Endodermal cell (in vitro differentiated cells): ENCODE measurements around the gene PPP1R1B. TPM values are rescaled to one million over a fixed set of nuclear protein-coding genes. Genes with fewer than 3 reads are reported as not detected.
A peak's percentile ranks its signal among the peaks of the same experiment; 100 is the strongest.

ENCODE experiments used
- DNase-seq: peaks from one replicate; pipeline ENCODE4 v3.0.0-alpha.2; 2017
- H3K27ac ChIP-seq: 2 replicates; pipeline ENCODE4 v1.5.1; 2013; ENCODE audit warnings: mild to moderate bottlenecking, low read depth, low read length, moderate library complexity
- H3K27me3 ChIP-seq: 2 replicates; pipeline ENCODE4 v1.6.1; 2013; ENCODE audit warnings: mild to moderate bottlenecking, low read length, moderate library complexity; ENCODE audit not compliant: insufficient read depth, control insufficient read depth, poor library complexity, severe bottlenecking
- H3K36me3 ChIP-seq: 2 replicates; pipeline ENCODE4 v1.7.0; 2013; ENCODE audit warnings: mild to moderate bottlenecking, low read length, moderate library complexity; ENCODE audit not compliant: control insufficient read depth, insufficient read depth
- H3K4me1 ChIP-seq: one replicate; pipeline ENCODE4 v1.7.0; 2013; ENCODE audit warnings: low read length; ENCODE audit not compliant: control insufficient read depth, insufficient read depth
- H3K4me3 ChIP-seq: 2 replicates; pipeline ENCODE4 v1.5.1; 2013; ENCODE audit warnings: mild to moderate bottlenecking, low read length, moderate library complexity
- H3K9ac ChIP-seq: 2 replicates; pipeline ENCODE4 v1.6.1; 2013; ENCODE audit warnings: mild to moderate bottlenecking, low read length, moderate library complexity; ENCODE audit not compliant: poor library complexity, severe bottlenecking; ENCODE audit errors: extremely low read depth
- H3K9me3 ChIP-seq: 2 replicates; pipeline ENCODE4 v1.6.1; 2013; ENCODE audit warnings: mild to moderate bottlenecking, low read length, moderate library complexity; ENCODE audit not compliant: control insufficient read depth
- H3K27ac Mint-ChIP-seq: 2 replicates; pipeline ENCODE4 v1.8.0; 2020; ENCODE audit warnings: mixed read lengths
- H3K27me3 Mint-ChIP-seq: 2 replicates; pipeline ENCODE4 v1.8.0; 2021; ENCODE audit warnings: mild to moderate bottlenecking, mixed read lengths; ENCODE audit not compliant: insufficient read depth
- H3K36me3 Mint-ChIP-seq: 2 replicates; pipeline ENCODE4 v1.8.0; 2020; ENCODE audit warnings: low read depth, mixed read lengths
- H3K4me1 Mint-ChIP-seq: 2 replicates; pipeline ENCODE4 v1.8.0; 2020; ENCODE audit warnings: mixed read lengths
- H3K4me3 Mint-ChIP-seq: 2 replicates; pipeline ENCODE4 v1.8.0; 2020; ENCODE audit warnings: mild to moderate bottlenecking, moderate library complexity, mixed read lengths
- H3K9me3 Mint-ChIP-seq: 2 replicates; pipeline ENCODE4 v1.8.0; 2020; ENCODE audit warnings: mild to moderate bottlenecking, mixed read lengths
- WGBS, 2 experiments: methylation state at CpG; one replicate each; pipeline versions ENCODE4 v1.1.5 to v1.1.7; 2013; ENCODE audit warnings: missing lambda C conversion rate in 2 of 2, mixed read lengths in 1 of 2; ENCODE audit not compliant: insufficient coverage in 1 of 2, insufficient read length in 1 of 2; 5-methylcytosine and 5-hydroxymethylcytosine counted together
- total RNA-seq, 2 donors: library from RNA; stranded (reverse); fragmentation: NEBNext Ultra II Directional in 1 of 2; extraction: Animal tissue kit (Norgen Biotek cat#: 25700) in 1 of 2; gene quantifications; 2 replicates in 1 of 2; 3 replicates in 1 of 2; pipeline ENCODE4 v1.2.1, GENCODE V29; 2021
- TF ChIP-seq, protein P1 (sequence below): fragments of 200-600 bp; sonication (generic); conservative IDR thresholded peaks from 2 replicates; pipeline ENCODE4 v1.5.0; 2021; ENCODE audit warnings: antibody characterized with exemption, mild to moderate bottlenecking

PPP1R1B gene
- total RNA-seq, 2 donors from 2014 or later = 1.0 to 2.1 TPM

DNA sequence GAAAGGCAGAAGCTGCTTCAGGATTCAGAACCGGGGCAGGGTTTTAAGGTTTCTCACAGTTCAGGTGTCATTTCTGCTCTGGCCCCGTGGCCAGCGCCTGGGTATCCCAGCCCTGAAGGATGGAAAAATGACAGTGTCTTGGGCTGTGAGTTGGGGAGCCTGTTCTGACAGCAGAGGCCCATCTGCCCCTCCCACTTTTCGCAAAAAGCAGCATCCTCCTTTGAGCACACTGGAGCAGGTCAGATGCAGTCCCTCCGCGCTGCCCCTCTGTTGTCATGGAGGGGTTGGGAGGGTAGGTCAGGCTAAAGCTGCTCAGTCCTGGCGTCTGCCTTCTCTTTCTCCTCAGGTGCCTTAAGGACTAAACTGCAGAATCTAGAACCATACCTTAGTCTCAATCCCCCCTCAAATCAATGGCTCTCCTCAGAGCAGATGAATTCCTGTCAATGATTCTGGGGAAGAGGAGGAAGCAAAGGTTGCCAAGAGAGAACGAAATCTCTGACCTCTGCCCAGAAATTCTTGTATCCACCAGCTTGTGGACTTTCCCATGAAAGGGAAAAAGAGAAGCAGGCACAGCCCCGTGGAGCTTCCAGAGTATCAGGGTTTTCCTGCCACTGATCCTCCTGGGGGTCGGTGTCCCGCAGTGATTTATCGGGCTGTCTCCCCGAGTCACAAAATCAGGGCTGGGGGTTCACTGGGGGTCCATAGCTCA, 26.3 kb upstream of the PPP1R1B start:
- Histone ChIP-seq H3K27me3 (peaks cover 100% of the 10 kb centered on the region), H3K4me1 (no peaks in the 10 kb centered on the region), H3K9ac (no peak overlapping the region), H3K4me3 (no peak overlapping the region), H3K36me3 (no peaks in the 10 kb centered on the region), H3K9me3 (no peaks in the 10 kb centered on the region), H3K27ac (no peak overlapping the region)
- peaks cover 7% of the 10 kb centered on the region for H3K4me1 Mint-ChIP-seq
- no peak overlapping the region for H3K27ac Mint-ChIP-seq
- no peaks in the 10 kb centered on the region for H3K36me3 Mint-ChIP-seq
- no peaks in the 10 kb centered on the region for H3K9me3 Mint-ChIP-seq
- TF ChIP-seq, protein P1, sequence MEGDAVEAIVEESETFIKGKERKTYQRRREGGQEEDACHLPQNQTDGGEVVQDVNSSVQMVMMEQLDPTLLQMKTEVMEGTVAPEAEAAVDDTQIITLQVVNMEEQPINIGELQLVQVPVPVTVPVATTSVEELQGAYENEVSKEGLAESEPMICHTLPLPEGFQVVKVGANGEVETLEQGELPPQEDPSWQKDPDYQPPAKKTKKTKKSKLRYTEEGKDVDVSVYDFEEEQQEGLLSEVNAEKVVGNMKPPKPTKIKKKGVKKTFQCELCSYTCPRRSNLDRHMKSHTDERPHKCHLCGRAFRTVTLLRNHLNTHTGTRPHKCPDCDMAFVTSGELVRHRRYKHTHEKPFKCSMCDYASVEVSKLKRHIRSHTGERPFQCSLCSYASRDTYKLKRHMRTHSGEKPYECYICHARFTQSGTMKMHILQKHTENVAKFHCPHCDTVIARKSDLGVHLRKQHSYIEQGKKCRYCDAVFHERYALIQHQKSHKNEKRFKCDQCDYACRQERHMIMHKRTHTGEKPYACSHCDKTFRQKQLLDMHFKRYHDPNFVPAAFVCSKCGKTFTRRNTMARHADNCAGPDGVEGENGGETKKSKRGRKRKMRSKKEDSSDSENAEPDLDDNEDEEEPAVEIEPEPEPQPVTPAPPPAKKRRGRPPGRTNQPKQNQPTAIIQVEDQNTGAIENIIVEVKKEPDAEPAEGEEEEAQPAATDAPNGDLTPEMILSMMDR = no peak
- H3K4me3 Mint-ChIP-seq = no peak overlapping the region
- H3K27me3 Mint-ChIP-seq = peaks cover 99% of the 10 kb centered on the region
- peak; percentile 59 for DNase-seq
- WGBS, 2 experiments = 3 to 5% methylated on average over 6 to 13 of the region's 13 CpGs

DNA sequence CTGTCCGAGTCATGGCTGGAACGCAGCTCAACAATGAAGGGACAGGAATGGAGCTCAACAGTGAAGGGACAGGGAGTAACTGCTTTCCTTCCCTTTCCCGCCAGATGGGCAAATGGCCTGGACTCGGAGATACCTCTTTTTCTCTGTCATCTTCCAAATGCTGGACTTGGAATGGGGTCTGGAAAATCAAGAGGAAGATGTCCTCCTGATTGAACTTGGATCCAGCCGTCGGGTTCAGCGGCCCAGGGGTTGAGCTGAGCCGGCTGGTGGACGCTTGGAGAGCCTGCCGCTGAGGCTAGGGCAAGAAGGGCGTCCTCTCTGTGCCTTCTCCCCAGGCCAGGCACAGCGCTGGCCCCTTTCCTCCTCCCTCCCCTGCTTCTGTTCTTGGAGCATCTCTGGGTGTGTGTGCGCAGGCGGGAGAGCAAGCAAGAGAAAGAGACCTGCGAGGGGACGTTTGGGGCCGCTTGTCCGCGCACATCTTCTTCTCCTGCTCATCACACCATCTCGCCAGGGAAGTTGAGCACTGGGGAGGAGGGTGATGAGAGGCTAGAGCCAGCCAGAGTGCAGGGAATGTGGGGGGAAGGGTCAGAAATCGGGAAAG, 25.7 kb upstream of the PPP1R1B start:
- DNase-seq = peak; percentile 84
- no peak overlapping the region for H3K4me3 ChIP-seq

DNA sequence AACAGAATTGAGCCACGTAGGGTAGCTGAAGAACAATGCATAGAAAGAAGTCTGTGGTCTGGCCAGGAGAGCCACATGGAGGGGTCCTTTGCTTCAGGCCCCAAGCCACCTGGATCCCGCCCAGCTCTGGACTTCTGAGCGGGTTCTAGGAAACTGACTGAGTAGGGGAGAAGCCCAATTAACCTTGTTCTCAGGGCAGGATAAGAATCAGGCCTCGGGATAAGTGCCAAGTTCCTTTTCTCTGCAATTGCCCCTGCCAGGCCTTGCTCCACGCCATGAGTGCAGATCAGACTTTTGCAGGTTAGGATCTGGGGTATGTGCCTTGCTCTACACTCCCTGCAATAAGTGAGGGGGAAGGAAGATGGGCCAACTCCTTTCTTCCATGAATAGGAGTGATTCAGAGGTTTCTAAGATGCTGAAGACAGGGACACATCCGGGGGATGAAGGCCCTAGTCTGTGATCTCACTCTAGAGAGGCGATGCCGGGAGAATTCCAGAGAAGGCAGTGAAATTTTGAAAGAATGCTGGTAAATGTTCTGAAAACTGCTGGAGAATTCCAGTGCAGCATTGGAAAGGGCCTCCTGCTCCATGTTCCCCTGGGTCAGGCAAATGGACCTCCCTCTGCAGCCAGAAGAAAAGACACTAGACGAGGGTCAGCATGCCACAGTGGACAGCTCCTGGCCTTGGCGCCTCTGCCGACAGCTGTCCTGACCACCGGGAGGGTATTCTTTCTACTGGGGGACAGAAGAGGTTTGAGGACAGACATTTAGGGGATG, 24.8 kb upstream of the PPP1R1B start:
- peaks cover 98% of the 10 kb centered on the region for H3K27me3 Mint-ChIP-seq
- peaks cover 6% of the 10 kb centered on the region for H3K4me1 Mint-ChIP-seq
- H3K9me3 ChIP-seq = no peaks in the 10 kb centered on the region
- no peaks in the 10 kb centered on the region for H3K9me3 Mint-ChIP-seq
- H3K27ac Mint-ChIP-seq = no peak overlapping the region
- peaks cover 100% of the 10 kb centered on the region for H3K27me3 ChIP-seq
- no peaks in the 10 kb centered on the region for H3K4me1 ChIP-seq
- H3K36me3 Mint-ChIP-seq = no peaks in the 10 kb centered on the region
- H3K4me3 ChIP-seq = no peak overlapping the region
- 6 to 13% methylated on average over 7 to 12 of the region's 12 CpGs for WGBS, 2 experiments
- no peak overlapping the region for H3K9ac ChIP-seq
- H3K27ac ChIP-seq = no peak overlapping the region
- no peak overlapping the region for H3K4me3 Mint-ChIP-seq
- TF ChIP-seq, protein P1 = no peak
- no peaks in the 10 kb centered on the region for H3K36me3 ChIP-seq
- peak; percentile 69 for DNase-seq

More for the DNA sequence above, 25.7 kb upstream of the PPP1R1B start:
- Mint-ChIP-seq H3K27me3 (peaks cover 98% of the 10 kb centered on the region), H3K4me1 (peaks cover 7% of the 10 kb centered on the region), H3K4me3 (no peak overlapping the region), H3K27ac (no peak overlapping the region), H3K36me3 (no peaks in the 10 kb centered on the region), H3K9me3 (no peaks in the 10 kb centered on the region)
- no peak overlapping the region for H3K27ac ChIP-seq
- no peaks in the 10 kb centered on the region for H3K36me3 ChIP-seq
- WGBS, 2 experiments = 3 to 5% methylated on average over 3 to 20 of the region's 21 CpGs
- TF ChIP-seq, protein P1 = no peak
- peaks cover 100% of the 10 kb centered on the region for H3K27me3 ChIP-seq
- no peaks in the 10 kb centered on the region for H3K4me1 ChIP-seq
- no peaks in the 10 kb centered on the region for H3K9me3 ChIP-seq
- no peak overlapping the region for H3K9ac ChIP-seq
